WTC11 (cell line): Measurements from ENCODE around the gene GSTO2. TPM values are rescaled to one million over a fixed set of nuclear protein-coding genes. Genes with fewer than 3 reads are reported as not detected.
A peak's percentile ranks its signal among the peaks of the same experiment; 100 is the strongest.

Experiments
- ATAC-seq: fragments of 200-7000 bp; cut with Tn5 transposase; 2 replicates; pipeline ENCODE4 v1.10.0; 2021; ENCODE audit warnings: mild to moderate bottlenecking, moderate library complexity
- CTCF ChIA-PET: fragments of 300-600 bp; sonication (Branson Sonifier 250); formaldehyde crosslinking; loops from one replicate; lab custom pipeline; 2021; ENCODE audit warnings: antibody characterized with exemption; lab: Charles Lee
- POLR2A ChIA-PET: fragments of 350-600 bp; sonication (Branson Sonifier 250); formaldehyde crosslinking; loops from one replicate; lab custom pipeline; 2021; ENCODE audit warnings: antibody characterized with exemption; lab: Charles Lee
- DNase-seq: peaks from one replicate; pipeline ENCODE4 v3.0.0; 2021; ENCODE audit warnings: low spot score
- H3K27ac Mint-ChIP-seq: 2 replicates; pipeline ENCODE4 v1.8.0; 2021; ENCODE audit warnings: mixed read lengths
- H3K27me3 Mint-ChIP-seq: 2 replicates; pipeline ENCODE4 v1.8.0; 2021; ENCODE audit warnings: low read depth, mild to moderate bottlenecking, moderate library complexity, mixed read lengths
- H3K36me3 Mint-ChIP-seq: 2 replicates; pipeline ENCODE4 v1.8.0; 2021; ENCODE audit warnings: mixed read lengths
- H3K4me1 Mint-ChIP-seq: 2 replicates; pipeline ENCODE4 v1.8.0; 2022; ENCODE audit warnings: mixed read lengths
- H3K4me3 Mint-ChIP-seq: 2 replicates; pipeline ENCODE4 v1.8.0; 2021; ENCODE audit warnings: mild to moderate bottlenecking, moderate library complexity, mixed read lengths
- H3K9me3 Mint-ChIP-seq: 2 replicates; pipeline ENCODE4 v1.8.0; 2021; ENCODE audit warnings: mixed read lengths
- AFF4 ChIP-seq: sonication (generic); formaldehyde crosslinking; IDR thresholded peaks from 2 replicates; pipeline ENCODE4 v1.8.1; 2023; ENCODE audit warnings: mild to moderate bottlenecking, missing genetic modification reagents, borderline replicate concordance
- CREB1 ChIP-seq: sonication (generic); formaldehyde crosslinking; IDR thresholded peaks from 2 replicates; pipeline ENCODE4 v1.8.0; 2023; ENCODE audit warnings: mild to moderate bottlenecking, missing genetic modification reagents
- FOXP1 ChIP-seq: sonication (generic); formaldehyde crosslinking; IDR thresholded peaks from 2 replicates; pipeline ENCODE4 v1.8.0; 2022; ENCODE audit warnings: missing genetic modification reagents, mild to moderate bottlenecking, moderate library complexity, borderline replicate concordance
- GTF2I ChIP-seq: fragments of 250-450 bp; sonication (Bioruptor Pico); conservative IDR thresholded peaks from 2 replicates; pipeline ENCODE4 v1.4.0; 2021; ENCODE audit warnings: mild to moderate bottlenecking
- JUN ChIP-seq: sonication (generic); formaldehyde crosslinking; IDR thresholded peaks from 2 replicates; pipeline ENCODE4 v1.8.0; 2023; ENCODE audit warnings: mild to moderate bottlenecking, missing genetic modification reagents
- KAT7 ChIP-seq: sonication (generic); formaldehyde crosslinking; IDR thresholded peaks from 2 replicates; pipeline ENCODE4 v1.8.1; 2023; ENCODE audit warnings: missing genetic modification reagents, mild to moderate bottlenecking, borderline replicate concordance
- MXD4 ChIP-seq: fragments of 250-450 bp; sonication (Bioruptor Pico); IDR thresholded peaks from 2 replicates; pipeline ENCODE4 v1.8.0; 2021; ENCODE audit warnings: mild to moderate bottlenecking, moderate library complexity, borderline replicate concordance
- NFATC4 ChIP-seq: fragments of 250-450 bp; sonication (Bioruptor Pico); IDR thresholded peaks from 2 replicates; pipeline ENCODE4 v1.9.0; 2021; ENCODE audit warnings: mild to moderate bottlenecking
- NR1H2 ChIP-seq: sonication (generic); formaldehyde crosslinking; IDR thresholded peaks from 2 replicates; pipeline ENCODE4 v1.9.0; 2021; ENCODE audit warnings: mild to moderate bottlenecking, moderate library complexity, missing genetic modification reagents
- PRDM15 ChIP-seq: sonication (generic); formaldehyde crosslinking; IDR thresholded peaks from 2 replicates; pipeline ENCODE4 v1.8.0; 2022; ENCODE audit warnings: missing genetic modification reagents
- USF1 ChIP-seq: sonication (generic); formaldehyde crosslinking; IDR thresholded peaks from 2 replicates; pipeline ENCODE4 v1.8.0; 2022; ENCODE audit warnings: mild to moderate bottlenecking, missing genetic modification reagents
- ZNF532 ChIP-seq: fragments of 250-450 bp; sonication (Bioruptor Pico); IDR thresholded peaks from 2 replicates; pipeline ENCODE4 v1.9.0; 2021; ENCODE audit warnings: mild to moderate bottlenecking, borderline replicate concordance
- total RNA-seq: library from RNA; stranded (reverse); gene quantifications from 3 replicates; pipeline ENCODE4 v1.2.3, GENCODE V29; 2021
- TF ChIP-seq, protein P1 (sequence below): sonication (generic); formaldehyde crosslinking; IDR thresholded peaks from 2 replicates; pipeline ENCODE4 v1.8.1; 2023; ENCODE audit warnings: mild to moderate bottlenecking, missing genetic modification reagents
- TF ChIP-seq, protein P2 (sequence below): sonication (generic); formaldehyde crosslinking; IDR thresholded peaks from 2 replicates; pipeline ENCODE4 v1.8.1; 2022; ENCODE audit warnings: mild to moderate bottlenecking, moderate library complexity, missing genetic modification reagents
- TF ChIP-seq, protein P3 (sequence below): fragments of 200-600 bp; IDR thresholded peaks from 2 replicates; pipeline ENCODE4 v1.8.0; 2022; ENCODE audit warnings: antibody characterized with exemption

The GSTO2 gene
- total RNA-seq, 1 experiment from 2014 or later, result 10.7 TPM

- no peak overlapping the region; the same call in 1 of the 2 replicates for H3K4me3 Mint-ChIP-seq
- no peaks in the 10 kb centered on the region for H3K9me3 Mint-ChIP-seq
- ChIA-PET CTCF (interaction anchor here (1.9 kb wide), 1 partner anchor 18 kb away, joined by 5 read pairs; no protein-coding TSS in a partner anchor), POLR2A (no interaction called here)
- TF ChIP-seq, protein P1, sequence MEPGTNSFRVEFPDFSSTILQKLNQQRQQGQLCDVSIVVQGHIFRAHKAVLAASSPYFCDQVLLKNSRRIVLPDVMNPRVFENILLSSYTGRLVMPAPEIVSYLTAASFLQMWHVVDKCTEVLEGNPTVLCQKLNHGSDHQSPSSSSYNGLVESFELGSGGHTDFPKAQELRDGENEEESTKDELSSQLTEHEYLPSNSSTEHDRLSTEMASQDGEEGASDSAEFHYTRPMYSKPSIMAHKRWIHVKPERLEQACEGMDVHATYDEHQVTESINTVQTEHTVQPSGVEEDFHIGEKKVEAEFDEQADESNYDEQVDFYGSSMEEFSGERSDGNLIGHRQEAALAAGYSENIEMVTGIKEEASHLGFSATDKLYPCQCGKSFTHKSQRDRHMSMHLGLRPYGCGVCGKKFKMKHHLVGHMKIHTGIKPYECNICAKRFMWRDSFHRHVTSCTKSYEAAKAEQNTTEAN (CRISPR knock-in tag), result no peak
- TF ChIP-seq AFF4, result no peak
- TF ChIP-seq, protein P2, sequence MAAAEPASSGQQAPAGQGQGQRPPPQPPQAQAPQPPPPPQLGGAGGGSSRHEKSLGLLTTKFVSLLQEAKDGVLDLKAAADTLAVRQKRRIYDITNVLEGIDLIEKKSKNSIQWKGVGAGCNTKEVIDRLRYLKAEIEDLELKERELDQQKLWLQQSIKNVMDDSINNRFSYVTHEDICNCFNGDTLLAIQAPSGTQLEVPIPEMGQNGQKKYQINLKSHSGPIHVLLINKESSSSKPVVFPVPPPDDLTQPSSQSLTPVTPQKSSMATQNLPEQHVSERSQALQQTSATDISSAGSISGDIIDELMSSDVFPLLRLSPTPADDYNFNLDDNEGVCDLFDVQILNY (CRISPR knock-in tag), result no peak
- no peaks in the 10 kb centered on the region for H3K36me3 Mint-ChIP-seq
- H3K4me1 Mint-ChIP-seq, result peaks cover 81% of the 10 kb centered on the region
- ATAC-seq (no peak), DNase-seq (no peak)
- H3K27ac Mint-ChIP-seq, result no peak overlapping the region; the same call in 1 of the 2 replicates
- H3K27me3 Mint-ChIP-seq, result no peaks in the 10 kb centered on the region
Measured at GRCh38 chr10:104334965-104335650, 66.1 kb downstream of the GSTO2 start.

DNA sequence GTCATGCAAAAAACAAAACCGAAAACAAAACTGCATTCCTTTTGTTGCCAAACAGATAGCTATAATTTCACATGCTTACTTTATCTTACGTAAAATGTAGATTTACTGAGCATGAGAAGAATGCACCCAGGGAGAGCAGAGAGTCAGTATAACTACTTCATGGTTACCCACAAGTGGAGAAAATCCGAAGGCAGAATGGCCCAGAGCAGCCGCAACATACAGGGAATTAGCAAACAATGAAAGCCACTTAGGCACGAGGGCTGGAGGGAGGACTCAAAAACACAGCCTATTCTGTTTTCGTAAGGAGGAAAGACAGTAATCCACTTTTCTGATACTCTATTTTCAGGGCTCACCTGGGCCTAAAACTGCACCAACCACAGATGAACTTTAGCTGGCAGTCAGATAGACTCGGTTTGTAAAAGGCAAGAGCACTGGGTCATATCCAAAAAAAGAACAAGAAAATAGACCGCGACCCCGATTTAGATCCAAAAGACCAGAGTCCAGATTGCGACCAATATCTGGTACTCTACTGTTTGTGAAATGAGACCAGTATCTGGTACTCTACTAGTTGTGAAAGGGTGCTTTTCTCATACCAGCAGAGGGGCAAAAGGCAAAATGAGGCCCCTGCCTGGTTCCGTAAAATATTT, 68.0 kb downstream of the GSTO2 start:
- ATAC-seq, result no peak
- DNase-seq, result no peak
- no peaks in the 10 kb centered on the region for H3K36me3 Mint-ChIP-seq
- H3K4me3 Mint-ChIP-seq, result peak overlapping the region; percentile 93
- no peaks in the 10 kb centered on the region for H3K27me3 Mint-ChIP-seq
- H3K27ac Mint-ChIP-seq, result peak overlapping the region; percentile 21; the same call in 1 of the 2 replicates
- peaks cover 67% of the 10 kb centered on the region for H3K4me1 Mint-ChIP-seq
- no peaks in the 10 kb centered on the region for H3K9me3 Mint-ChIP-seq
- POLR2A ChIA-PET, result interaction anchor here (1.6 to 2.1 kb wide), 2 partner anchors 16 to 31 kb away, joined by 9 to 14 read pairs; partner anchors contain the start of gene CFAP58
- CTCF ChIA-PET, result interaction anchor here (0.8 to 2.5 kb wide), 7 partner anchors 16 to 62 kb away, joined by 3 to 20 read pairs (median 5); partner anchors contain the start of gene CFAP58
- TF ChIP-seq, protein P3, sequence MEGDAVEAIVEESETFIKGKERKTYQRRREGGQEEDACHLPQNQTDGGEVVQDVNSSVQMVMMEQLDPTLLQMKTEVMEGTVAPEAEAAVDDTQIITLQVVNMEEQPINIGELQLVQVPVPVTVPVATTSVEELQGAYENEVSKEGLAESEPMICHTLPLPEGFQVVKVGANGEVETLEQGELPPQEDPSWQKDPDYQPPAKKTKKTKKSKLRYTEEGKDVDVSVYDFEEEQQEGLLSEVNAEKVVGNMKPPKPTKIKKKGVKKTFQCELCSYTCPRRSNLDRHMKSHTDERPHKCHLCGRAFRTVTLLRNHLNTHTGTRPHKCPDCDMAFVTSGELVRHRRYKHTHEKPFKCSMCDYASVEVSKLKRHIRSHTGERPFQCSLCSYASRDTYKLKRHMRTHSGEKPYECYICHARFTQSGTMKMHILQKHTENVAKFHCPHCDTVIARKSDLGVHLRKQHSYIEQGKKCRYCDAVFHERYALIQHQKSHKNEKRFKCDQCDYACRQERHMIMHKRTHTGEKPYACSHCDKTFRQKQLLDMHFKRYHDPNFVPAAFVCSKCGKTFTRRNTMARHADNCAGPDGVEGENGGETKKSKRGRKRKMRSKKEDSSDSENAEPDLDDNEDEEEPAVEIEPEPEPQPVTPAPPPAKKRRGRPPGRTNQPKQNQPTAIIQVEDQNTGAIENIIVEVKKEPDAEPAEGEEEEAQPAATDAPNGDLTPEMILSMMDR, result no peak
- TF ChIP-seq KAT7 (no peak), NFATC4 (CRISPR knock-in tag) (no peak), PRDM15 (CRISPR knock-in tag) (no peak), CREB1 (CRISPR knock-in tag) (no peak), MXD4 (no peak), NR1H2 (CRISPR knock-in tag) (no peak), ZNF532 (CRISPR knock-in tag) (no peak), USF1 (CRISPR knock-in tag) (no peak), FOXP1 (no peak), GTF2I (no peak), JUN (CRISPR knock-in tag) (no peak)
